ENCODE measurements around the gene TMEM132E. TPM values are rescaled to one million over a fixed set of nuclear protein-coding genes. Genes with fewer than 3 reads are reported as not detected.

TMEM132E gene
- total RNA-seq, 1 experiment from 2014 or later = not detected

- in situ Hi-C loops (cut with HindIII; ENCODE audit: low pct_unique_long_range_greater_than_20kb, low sequenced_read_pairs) = no loop called here
- DNase-seq (ENCODE audit: low read depth, low spot score) = no peak
Observed at GRCh38 chr17:34619687-34620217, 40.4 kb downstream of the TMEM132E start.

DNA sequence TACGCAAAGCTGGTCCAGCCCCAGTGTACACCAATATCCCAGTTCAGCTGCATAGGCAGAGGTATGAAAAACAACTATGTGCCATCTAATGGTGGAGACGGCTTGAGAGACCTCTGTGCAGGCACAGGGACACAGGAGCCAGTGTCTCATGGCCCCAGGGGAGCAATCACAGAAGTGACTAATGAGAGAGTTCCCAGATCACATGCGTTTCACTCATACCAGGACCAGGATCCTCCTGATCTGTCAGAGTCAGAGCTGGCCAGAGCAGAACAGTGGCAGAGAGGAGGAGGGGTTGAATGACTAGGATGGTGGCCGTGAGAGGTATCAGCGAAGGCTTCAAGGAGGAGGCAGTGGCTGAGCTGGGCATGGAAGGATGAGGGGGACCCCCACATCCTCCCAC is 41.1 kb downstream of the TMEM132E start:
- peak; percentile 60 for DNase-seq (ENCODE audit: low read depth, low spot score)

GRCh38 chr17:34622862-34623623 is 43.7 kb downstream of the TMEM132E start:
- DNase-seq (ENCODE audit: low read depth, low spot score) = no peak
- in situ Hi-C loops (cut with HindIII; ENCODE audit: low pct_unique_long_range_greater_than_20kb, low sequenced_read_pairs) = no loop called here

More for the DNA sequence above, 41.1 kb downstream of the TMEM132E start:
- in situ Hi-C loops (cut with HindIII; ENCODE audit: low pct_unique_long_range_greater_than_20kb, low sequenced_read_pairs) = no loop called here

DNA sequence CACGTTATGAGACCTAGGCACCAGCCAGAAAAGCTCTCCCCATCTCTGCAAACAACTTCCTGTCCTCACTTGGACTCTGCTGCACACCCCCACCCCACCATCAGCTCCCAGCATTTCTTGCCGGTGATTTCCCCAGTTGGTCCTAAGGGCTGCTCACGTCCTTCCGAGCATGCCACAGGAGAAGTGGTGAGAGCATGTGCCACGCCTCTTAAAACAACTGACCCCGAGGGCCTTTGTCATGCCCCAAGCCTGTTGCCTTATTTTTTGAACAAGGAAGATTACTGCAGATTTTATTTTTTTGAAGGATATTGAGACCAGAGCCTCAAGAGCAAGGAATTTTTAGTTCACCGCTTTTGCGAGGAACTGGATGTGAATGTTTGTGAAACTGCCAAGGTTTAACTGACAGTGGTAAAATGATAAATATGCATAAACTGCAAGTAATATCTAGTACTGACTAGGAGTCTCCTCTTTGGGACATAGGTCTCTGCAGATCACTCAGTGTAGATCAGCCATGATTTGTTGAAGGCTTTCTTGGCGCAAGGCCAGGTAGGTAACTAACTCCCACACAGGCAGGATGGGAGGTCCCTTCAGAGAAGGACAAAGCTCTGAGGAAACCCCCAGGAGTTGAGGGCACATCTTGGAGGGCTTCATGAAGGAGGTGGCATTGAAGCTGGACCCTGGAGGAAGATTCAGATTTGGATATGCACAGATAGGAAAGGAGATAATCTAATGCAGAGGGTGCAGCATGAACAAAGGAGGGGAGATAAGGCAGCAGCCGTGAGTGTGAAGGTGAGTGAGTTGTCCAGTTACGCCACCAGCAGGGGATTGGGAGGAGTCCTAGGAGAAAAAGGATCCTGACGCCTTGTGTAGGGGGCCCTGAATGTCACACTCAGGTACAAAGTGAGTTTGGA is 44.7 kb downstream of the TMEM132E start:
- no peak for DNase-seq (ENCODE audit: low read depth, low spot score)
- in situ Hi-C loops (cut with HindIII; ENCODE audit: low pct_unique_long_range_greater_than_20kb, low sequenced_read_pairs) = no loop called here

DNA sequence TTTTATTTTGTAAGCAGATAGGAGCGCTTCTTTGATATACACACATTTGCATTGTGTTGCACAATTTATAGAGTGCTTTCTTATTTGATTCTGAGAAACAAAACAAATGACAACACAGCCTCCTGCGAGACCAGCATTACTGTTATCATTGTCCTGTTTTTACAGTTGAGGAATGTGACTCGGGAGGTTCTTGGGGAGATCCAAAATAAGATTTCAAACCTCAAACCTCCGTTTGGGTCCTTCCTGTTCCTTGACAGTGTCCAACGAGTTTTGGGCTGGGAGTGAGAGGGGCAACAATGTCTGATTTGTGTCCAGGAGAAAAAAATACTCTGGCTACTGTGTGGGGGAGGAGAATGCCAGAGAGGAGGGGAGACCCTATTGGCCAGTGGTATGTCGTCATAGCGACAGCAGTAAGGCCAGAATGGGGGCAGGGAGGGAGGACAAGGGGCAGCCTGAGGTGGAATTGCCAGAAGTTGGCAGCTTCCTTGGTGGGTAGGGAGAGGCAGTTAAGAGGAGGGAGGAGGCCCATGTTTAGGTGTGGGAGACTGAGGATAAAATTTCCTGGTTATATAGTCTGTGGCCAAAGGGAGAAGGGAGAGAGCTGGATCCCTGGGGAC is 45.5 kb downstream of the TMEM132E start:
- DNase-seq (ENCODE audit: low read depth, low spot score) = peak; percentile 26
- in situ Hi-C loops (cut with HindIII; ENCODE audit: low pct_unique_long_range_greater_than_20kb, low sequenced_read_pairs) = no loop called here

DNA sequence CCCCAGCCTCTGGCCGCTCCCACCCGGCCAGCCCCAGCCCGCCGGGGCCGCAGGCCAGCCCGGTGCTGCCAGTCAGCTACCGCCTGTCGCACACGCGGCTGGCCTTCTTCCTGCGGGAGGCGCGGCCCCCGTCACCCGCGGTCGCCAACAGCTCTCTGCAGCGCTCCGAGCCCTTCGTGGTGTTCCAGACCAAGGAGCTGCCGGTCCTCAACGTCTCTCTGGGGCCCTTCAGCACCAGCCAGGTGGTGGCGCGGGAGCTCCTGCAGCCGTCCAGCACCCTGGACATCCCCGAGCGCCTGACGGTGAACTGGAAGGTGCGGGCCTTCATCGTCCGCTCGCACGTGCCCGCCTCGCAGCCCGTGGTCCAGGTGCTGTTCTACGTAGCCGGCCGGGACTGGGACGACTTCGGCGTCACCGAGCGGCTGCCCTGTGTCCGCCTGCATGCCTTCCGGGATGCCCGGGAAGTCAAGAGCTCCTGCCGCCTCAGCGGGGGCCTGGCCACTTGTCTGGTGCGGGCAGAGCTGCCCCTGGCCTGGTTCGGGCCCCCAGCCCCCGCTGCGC is 46.8 kb downstream of the TMEM132E start:
- DNase-seq (ENCODE audit: low read depth, low spot score) = no peak

GRCh38 chr17:34628879-34629278 is 49.5 kb downstream of the TMEM132E start:
- DNase-seq (ENCODE audit: low read depth, low spot score) = no peak
- in situ Hi-C loops (cut with HindIII; ENCODE audit: low pct_unique_long_range_greater_than_20kb, low sequenced_read_pairs) = no loop called here

More for the DNA sequence above, 46.8 kb downstream of the TMEM132E start:
- in situ Hi-C loops (cut with HindIII; ENCODE audit: low pct_unique_long_range_greater_than_20kb, low sequenced_read_pairs) = no loop called here

DNA sequence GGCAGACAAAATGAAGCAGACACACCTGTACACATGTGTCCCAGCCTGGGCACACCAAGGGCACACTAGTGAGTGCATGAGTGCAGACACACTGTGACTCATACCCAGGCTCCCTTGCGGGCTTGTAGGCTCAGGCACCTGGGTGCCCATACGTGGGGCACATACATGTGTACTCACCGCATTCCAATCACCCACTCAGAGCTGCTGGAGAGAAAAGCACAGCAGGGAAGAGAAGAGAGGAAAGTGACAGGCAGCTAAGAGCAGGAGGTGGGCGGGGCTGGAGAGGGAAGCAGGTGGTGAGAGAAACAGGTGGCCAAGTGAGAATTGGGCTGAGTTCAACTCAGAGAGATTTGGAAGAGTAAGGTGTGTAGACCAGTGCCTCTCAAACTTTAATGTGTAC is 54.0 kb downstream of the TMEM132E start:
- in situ Hi-C loops (cut with HindIII; ENCODE audit: low pct_unique_long_range_greater_than_20kb, low sequenced_read_pairs) = no loop called here
- no peak for DNase-seq (ENCODE audit: low read depth, low spot score)

DNA sequence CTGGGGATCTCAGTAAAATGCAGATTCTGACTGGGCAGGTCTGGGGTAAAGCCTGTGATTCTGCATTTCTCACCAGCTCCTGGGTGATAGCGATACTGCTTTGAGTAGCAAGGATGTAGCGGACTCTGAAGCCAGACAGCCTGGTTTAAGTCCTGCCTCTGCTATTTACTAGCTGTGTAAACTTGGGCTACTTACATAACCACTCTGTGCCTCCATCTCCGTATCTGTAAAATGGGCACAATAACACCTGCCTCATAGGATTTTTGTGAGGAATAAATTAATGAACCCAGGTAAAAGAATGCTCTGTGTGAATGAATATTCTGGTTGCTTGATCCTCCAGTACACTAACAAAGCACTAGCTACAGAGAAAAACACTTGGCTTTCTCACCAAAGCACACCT is 54.4 kb downstream of the TMEM132E start:
- no peak for DNase-seq (ENCODE audit: low read depth, low spot score)
- in situ Hi-C loops (cut with HindIII; ENCODE audit: low pct_unique_long_range_greater_than_20kb, low sequenced_read_pairs) = no loop called here

DNA sequence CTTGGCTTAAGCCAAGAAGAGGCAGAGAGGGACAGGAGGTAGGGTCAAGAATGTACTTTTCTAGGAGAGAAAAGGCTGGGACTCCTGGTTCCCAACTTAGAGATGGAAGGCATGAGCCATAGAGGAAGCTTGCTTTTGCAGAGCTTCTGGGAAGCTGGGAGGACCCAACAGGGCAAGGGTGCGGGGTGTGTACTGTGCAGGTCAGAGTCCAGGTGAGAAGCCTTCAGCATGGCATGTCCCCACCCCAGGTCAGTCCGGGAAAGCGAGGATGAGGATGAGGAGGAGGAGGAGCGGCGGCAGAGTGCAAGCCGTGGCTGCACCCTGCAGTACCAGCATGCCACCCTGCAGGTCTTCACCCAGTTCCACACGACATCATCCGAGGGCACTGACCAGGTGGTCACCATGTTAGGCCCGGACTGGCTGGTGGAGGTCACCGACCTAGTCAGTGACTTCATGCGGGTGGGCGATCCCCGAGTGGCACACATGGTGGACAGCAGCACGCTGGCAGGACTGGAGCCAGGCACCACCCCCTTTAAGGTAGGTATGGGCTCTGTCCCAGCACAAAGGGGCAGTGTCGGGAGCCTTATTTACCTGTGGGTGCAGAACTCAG is 55.3 kb downstream of the TMEM132E start:
- DNase-seq (ENCODE audit: low read depth, low spot score) = no peak
- in situ Hi-C loops (cut with HindIII; ENCODE audit: low pct_unique_long_range_greater_than_20kb, low sequenced_read_pairs) = no loop called here

DNA sequence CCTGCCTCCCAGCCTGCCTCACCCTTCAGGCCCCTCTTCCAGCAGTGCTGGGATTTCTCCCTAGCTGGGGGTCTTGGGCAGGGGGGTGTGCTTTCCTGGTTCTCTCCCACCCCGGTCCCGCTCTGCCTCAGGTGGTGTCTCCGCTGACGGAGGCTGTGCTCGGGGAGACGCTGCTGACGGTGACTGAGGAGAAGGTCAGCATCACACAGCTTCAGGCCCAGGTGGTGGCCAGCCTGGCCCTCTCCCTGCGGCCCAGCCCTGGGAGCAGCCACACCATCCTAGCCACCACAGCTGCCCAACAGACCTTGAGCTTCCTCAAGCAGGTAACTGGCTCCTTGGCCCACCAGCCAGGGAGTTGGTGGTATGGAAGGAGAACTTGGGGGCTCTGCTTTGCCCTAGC is 56.5 kb downstream of the TMEM132E start:
- in situ Hi-C loops (cut with HindIII; ENCODE audit: low pct_unique_long_range_greater_than_20kb, low sequenced_read_pairs) = no loop called here

DNA sequence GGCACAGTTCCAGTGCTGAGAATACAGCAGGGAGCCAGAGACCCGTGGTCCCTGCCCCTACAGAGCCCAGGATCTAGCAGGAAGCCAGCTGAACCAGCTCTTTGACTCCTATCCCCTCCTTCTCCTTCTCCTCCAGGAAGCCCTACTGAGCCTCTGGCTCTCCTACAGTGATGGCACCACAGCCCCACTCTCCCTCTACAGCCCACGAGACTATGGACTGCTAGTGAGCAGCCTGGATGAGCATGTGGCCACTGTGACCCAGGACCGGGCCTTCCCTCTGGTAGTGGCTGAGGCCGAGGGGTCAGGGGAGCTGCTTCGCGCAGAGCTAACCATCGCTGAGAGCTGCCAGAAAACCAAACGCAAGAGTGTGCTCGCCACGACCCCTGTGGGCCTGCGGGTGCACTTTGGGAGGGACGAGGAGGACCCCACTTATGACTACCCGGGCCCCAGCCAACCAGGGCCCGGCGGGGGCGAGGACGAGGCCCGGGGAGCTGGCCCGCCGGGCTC is 57.7 kb downstream of the TMEM132E start:
- DNase-seq (ENCODE audit: low read depth, low spot score) = no peak
- in situ Hi-C loops (cut with HindIII; ENCODE audit: low pct_unique_long_range_greater_than_20kb, low sequenced_read_pairs) = no loop called here

More for the DNA sequence above, 56.5 kb downstream of the TMEM132E start:
- no peak for DNase-seq (ENCODE audit: low read depth, low spot score)

DNA sequence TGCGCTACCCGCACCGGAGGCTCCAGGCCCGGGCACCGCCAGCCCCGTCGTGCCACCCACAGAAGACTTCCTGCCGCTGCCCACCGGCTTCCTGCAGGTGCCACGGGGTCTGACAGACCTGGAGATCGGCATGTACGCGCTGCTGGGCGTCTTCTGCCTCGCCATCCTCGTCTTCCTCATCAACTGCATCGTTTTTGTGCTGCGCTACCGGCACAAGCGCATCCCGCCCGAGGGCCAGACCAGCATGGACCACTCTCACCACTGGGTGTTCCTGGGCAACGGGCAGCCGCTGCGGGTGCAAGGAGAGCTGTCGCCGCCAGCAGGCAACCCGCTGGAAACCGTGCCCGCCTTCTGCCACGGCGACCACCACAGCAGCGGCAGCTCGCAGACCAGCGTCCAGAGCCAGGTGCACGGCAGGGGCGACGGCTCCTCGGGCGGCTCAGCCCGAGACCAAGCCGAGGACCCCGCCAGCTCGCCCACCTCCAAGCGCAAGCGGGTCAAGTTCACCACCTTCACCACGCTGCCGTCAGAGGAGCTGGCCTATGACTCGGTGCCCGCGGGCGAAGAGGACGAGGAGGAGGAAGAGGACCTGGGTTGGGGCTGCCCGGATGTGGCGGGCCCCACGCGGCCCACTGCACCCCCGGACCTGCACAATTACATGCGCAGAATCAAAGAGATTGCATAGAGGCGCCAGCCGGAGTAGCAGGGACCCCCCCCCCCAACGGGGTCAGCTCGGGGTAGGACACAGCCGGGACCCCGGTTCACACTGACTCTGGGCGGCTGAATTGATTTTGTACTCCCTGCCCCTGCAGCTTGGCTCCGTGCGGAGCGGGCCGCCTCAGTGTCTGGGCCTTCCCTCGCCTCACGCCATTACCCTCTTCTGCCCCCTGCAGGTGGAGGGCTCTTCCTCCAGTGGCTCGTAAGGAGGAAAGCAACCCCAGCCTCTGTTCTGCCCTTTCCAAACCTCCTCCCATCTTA is 58.5 kb downstream of the TMEM132E start:
- peak; percentile 70 for DNase-seq (ENCODE audit: low read depth, low spot score)
- in situ Hi-C loops (cut with HindIII; ENCODE audit: low pct_unique_long_range_greater_than_20kb, low sequenced_read_pairs) = no loop called here

- no peak for DNase-seq (ENCODE audit: low read depth, low spot score)
- in situ Hi-C loops (cut with HindIII; ENCODE audit: low pct_unique_long_range_greater_than_20kb, low sequenced_read_pairs) = no loop called here
Observed at GRCh38 chr17:34638526-34639260, 59.3 kb downstream of the TMEM132E start.

- in situ Hi-C loops (cut with HindIII; ENCODE audit: low pct_unique_long_range_greater_than_20kb, low sequenced_read_pairs) = no loop called here
- DNase-seq (ENCODE audit: low read depth, low spot score) = no peak
Observed at GRCh38 chr17:34639706-34640425, 60.5 kb downstream of the TMEM132E start.

Data from SK-MEL-5 (cell line).